GM12875 (cell line): Measurements from ENCODE around the gene CRACR2B.

Experiments used
- H3K4me3 ChIP-seq: one replicate; pipeline ENCODE4 v1.5.1; 2011; ENCODE audit warnings: low read depth, low read length, control low read depth
- TF ChIP-seq, protein P1 (sequence below): IDR thresholded peaks from 2 replicates; pipeline ENCODE4 v1.5.1; 2011; ENCODE audit warnings: low read depth, mild to moderate bottlenecking, control low read depth, inconsistent platforms, low read length, moderate library complexity, borderline replicate concordance; ENCODE audit not compliant: insufficient read depth

Gene CRACR2B

DNA sequence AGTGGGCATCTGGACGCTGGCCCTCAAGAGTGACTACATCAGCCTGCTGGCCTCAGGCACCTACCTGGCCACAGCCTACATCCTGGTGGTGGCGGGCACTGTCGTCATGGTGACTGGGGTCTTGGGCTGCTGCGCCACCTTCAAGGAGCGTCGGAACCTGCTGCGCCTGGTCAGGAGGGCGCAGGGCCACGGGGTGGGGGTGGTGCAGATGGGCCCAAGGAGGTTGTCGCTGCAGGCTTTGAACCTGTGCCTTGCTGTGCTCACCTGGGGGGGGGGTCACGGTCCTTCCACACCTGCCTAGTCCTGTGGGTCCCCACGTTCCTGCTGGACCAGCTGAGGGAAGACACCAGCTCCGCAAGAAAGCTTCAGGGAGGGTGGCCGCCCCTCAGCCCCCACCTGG lies 8.6 kb downstream of the CRACR2B start:
- no peak overlapping the region for H3K4me3 ChIP-seq
- TF ChIP-seq, protein P1, sequence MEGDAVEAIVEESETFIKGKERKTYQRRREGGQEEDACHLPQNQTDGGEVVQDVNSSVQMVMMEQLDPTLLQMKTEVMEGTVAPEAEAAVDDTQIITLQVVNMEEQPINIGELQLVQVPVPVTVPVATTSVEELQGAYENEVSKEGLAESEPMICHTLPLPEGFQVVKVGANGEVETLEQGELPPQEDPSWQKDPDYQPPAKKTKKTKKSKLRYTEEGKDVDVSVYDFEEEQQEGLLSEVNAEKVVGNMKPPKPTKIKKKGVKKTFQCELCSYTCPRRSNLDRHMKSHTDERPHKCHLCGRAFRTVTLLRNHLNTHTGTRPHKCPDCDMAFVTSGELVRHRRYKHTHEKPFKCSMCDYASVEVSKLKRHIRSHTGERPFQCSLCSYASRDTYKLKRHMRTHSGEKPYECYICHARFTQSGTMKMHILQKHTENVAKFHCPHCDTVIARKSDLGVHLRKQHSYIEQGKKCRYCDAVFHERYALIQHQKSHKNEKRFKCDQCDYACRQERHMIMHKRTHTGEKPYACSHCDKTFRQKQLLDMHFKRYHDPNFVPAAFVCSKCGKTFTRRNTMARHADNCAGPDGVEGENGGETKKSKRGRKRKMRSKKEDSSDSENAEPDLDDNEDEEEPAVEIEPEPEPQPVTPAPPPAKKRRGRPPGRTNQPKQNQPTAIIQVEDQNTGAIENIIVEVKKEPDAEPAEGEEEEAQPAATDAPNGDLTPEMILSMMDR = no peak

DNA sequence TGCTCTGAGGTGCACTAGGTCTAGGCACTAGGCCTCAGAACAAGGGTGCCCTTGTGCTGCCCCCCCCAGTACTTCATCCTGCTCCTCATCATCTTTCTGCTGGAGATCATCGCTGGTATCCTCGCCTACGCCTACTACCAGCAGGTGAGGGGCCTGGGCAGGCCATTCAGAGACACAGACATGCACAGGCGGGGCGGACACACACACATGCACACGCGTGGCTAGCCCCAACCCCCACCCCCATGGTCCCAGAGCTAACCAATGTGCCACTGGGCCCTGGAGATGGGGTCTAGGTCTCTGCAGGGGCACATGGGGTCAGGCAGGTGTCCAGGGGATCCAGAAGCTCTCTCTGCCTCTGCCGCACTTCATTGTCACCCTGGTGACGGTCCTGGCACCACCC lies 9.0 kb downstream of the CRACR2B start:
- no peak overlapping the region for H3K4me3 ChIP-seq
- TF ChIP-seq, protein P1 = no peak

DNA sequence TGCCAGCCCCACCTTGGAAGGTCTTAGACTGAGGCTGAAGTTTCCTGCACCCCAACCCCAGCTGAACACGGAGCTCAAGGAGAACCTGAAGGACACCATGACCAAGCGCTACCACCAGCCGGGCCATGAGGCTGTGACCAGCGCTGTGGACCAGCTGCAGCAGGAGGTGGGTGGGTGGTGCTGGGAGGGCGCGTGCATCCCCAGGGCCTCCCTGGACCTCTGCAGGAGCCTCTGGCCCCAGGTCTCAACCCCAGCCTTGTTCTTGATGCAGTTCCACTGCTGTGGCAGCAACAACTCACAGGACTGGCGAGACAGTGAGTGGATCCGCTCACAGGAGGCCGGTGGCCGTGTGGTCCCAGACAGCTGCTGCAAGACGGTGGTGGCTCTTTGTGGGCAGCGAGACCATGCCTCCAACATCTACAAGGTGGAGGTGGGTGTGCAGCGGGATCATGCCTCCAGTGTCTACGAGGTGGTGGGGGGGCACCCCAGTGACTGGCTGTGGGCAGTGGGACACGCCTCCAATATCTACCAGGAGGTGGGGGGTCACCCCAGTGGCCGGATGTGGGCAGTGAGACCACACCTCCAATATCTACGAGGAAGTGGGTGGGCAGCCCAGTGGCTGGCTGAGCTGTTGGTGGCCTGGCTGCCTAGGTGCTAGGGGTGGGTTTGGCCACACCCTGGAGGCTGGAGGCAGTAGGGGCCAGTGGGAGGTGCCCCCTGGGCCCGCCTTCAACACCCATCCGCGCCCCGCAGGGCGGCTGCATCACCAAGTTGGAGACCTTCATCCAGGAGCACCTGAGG lies 9.7 kb downstream of the CRACR2B start:
- H3K4me3 ChIP-seq = no peak overlapping the region
- TF ChIP-seq, protein P1 = no peak

DNA sequence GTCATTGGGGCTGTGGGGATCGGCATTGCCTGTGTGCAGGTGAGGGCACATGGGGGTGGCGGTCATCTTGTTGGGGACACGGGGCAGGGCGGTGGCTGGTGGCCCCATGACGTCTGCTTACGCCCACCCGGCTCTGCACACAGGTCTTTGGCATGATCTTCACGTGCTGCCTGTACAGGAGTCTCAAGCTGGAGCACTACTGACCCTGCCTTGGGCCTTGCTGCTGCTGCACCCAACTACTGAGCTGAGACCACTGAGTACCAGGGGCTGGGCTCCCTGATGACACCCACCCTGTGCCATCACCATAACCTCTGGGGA lies 10.2 kb downstream of the CRACR2B start:
- TF ChIP-seq, protein P1 = no peak
- H3K4me3 ChIP-seq = no peak overlapping the region

DNA sequence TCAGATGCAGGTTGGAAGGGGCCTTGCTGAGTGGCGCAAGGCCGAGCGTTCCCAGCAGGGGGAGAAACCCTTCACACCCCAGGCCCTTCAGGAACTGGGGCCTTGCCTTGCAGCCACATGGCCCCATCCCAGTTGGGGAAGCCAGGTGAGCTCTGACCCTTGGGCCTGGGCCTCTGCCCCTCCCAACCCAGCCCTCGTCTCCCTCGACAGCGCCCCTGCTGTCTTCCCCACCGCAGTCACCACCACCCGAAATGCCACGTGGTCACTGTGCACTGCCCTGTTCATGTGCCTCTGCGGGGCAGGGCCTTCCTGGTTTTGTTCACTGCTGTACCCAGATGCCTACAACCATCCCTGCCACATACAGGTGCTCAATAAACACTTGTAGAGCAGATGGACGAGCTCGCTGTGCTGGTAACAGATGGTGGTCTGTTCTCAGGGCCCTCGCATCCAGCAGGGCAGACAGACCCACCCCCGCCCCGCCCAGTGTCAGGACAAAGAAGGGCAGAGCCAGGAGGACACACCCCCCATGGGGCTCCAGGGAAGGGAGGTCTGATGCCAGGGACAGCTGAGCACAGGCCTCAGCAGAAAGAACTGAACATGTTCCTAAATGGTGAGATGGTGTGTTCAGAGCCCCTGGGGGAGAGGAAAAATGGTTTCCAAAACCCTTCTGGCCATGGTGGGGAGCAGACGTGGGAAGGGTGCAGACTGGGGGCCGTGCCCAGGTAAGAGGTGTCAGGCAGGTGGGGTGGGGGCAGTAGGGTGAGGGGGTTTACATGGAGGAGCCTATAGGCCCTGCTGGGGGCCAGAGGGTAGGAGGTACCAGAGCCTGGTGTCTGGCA lies 10.9 kb downstream of the CRACR2B start:
- TF ChIP-seq, protein P1 = 0 out of 2 replicates have a peak, but pooled peaks have one; percentile 26
- no peak overlapping the region for H3K4me3 ChIP-seq

DNA sequence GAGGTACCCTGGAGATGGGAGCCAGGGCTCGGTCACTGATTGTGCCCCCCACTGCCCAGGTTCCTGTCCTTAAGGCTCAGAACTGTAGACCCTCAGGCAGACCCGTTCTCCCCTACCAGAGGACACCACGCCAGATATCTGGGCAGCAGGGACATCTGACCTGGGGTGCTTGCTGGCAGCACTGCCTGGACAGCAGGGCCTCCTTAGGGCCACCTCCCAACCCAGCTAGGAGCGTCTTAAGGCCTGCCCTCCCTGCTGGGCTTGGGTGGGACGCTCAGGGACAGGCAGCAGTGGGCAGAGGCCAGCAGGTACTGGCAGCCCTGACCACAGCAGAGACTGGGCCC lies 11.5 kb downstream of the CRACR2B start:
- no peak overlapping the region for H3K4me3 ChIP-seq
- TF ChIP-seq, protein P1 = no peak
